Panc1 (cell line): Measurements from ENCODE around the gene SIGLEC5. TPM values are rescaled to one million over a fixed set of nuclear protein-coding genes. Genes with fewer than 3 reads are reported as not detected.

Source experiments
- ATAC-seq: fragments of 200-7000 bp; cut with Tn5 transposase; 2 replicates; pipeline ENCODE4 v1.9.1; 2020; ENCODE audit warnings: mild to moderate bottlenecking, moderate library complexity
- BruUV-seq: library from RNA; stranded (reverse); fragments of 400-500 nt; replicated peaks from 2 replicates; lab custom pipeline; 2021; lab: Mats Ljungman, UMichigan
- CTCF ChIA-PET: fragments of 300-600 bp; sonication (Branson Sonifier 250); formaldehyde crosslinking; loops from one replicate; lab custom pipeline; 2022; ENCODE audit warnings: antibody characterized with exemption; lab: Charles Lee
- POLR2A ChIA-PET: fragments of 300-600 bp; sonication (Branson Sonifier 250); formaldehyde crosslinking; loops from one replicate; lab custom pipeline; 2022; ENCODE audit warnings: antibody characterized with exemption; lab: Charles Lee
- DNase-seq: peaks from one replicate; pipeline ENCODE4 v3.0.0-alpha.2; 2010; ENCODE audit warnings: low read depth, low spot score
- H3K27ac ChIP-seq: 2 replicates; pipeline ENCODE4 v1.5.1; 2011; ENCODE audit warnings: mild to moderate bottlenecking, low read length, inconsistent platforms
- H3K27me3 ChIP-seq: fragments of 200-500 bp; sonication (Bioruptor generic); 2 replicates; pipeline ENCODE4 v1.6.0; 2014; ENCODE audit warnings: low read length, inconsistent platforms; ENCODE audit not compliant: control insufficient read depth, insufficient read depth
- H3K36me3 ChIP-seq: fragments of 200-500 bp; sonication (Bioruptor generic); 2 replicates; pipeline ENCODE4 v1.5.1; 2014; ENCODE audit warnings: inconsistent platforms, mild to moderate bottlenecking, low read length, moderate library complexity; ENCODE audit not compliant: control insufficient read depth, insufficient read depth
- H3K4me1 ChIP-seq: 2 replicates; pipeline ENCODE4 v1.5.1; 2011; ENCODE audit warnings: inconsistent platforms, mild to moderate bottlenecking, low read length, moderate library complexity; ENCODE audit not compliant: control insufficient read depth, insufficient read depth
- H3K4me3 ChIP-seq, 2 experiments: 2 replicates each; pipeline ENCODE4 v1.5.1; 2011 to 2012; ENCODE audit warnings: low read depth in 2 of 2, low read length in 2 of 2, mild to moderate bottlenecking in 2 of 2, inconsistent platforms in 1 of 2, moderate library complexity in 1 of 2
- H3K9me3 ChIP-seq: fragments of 200-500 bp; sonication (Bioruptor generic); 2 replicates; pipeline ENCODE4 v1.5.1; 2014; ENCODE audit warnings: low read depth, mild to moderate bottlenecking, inconsistent platforms, low read length, moderate library complexity; ENCODE audit not compliant: control insufficient read depth, insufficient read depth
- CTCF ChIP-seq: fragments of 450-650 bp; IDR thresholded peaks from 2 replicates; pipeline ENCODE4 v1.5.1; 2017; ENCODE audit warnings: mild to moderate bottlenecking
- POLR2AphosphoS5 ChIP-seq: IDR thresholded peaks from 2 replicates; pipeline ENCODE4 v1.6.1; 2012; ENCODE audit warnings: mild to moderate bottlenecking, low read depth, low read length, moderate library complexity
- REST ChIP-seq, 2 experiments: IDR thresholded peaks; 2 replicates each; pipeline ENCODE4 v1.6.1; 2011 to 2012; ENCODE audit warnings: low read depth in 2 of 2, control low read depth in 1 of 2, low read length in 1 of 2, mild to moderate bottlenecking in 1 of 2, moderate library complexity in 1 of 2; ENCODE audit not compliant: insufficient read depth in 1 of 2
- SIN3A ChIP-seq: IDR thresholded peaks from 2 replicates; pipeline ENCODE4 v1.6.1; 2012; ENCODE audit warnings: low read depth, mild to moderate bottlenecking, low read length, moderate library complexity, borderline replicate concordance; ENCODE audit not compliant: insufficient read depth
- TCF7L2 ChIP-seq: IDR thresholded peaks from 2 replicates; pipeline ENCODE4 v1.6.1; 2011; ENCODE audit warnings: mild to moderate bottlenecking, low read depth, low read length, inconsistent platforms
- in situ Hi-C: cut with HindIII; loops from 2 replicates; pipeline ENCODE4 v1.10.0; 2016; ENCODE audit warnings: low sequenced_read_pairs, low pct_unique_long_range_greater_than_20kb
- intact Hi-C: fragments of 100-400 bp; cut with micrococcal nuclease; formaldehyde crosslinking; loops from one replicate; pipeline ENCODE4 v1.10.0; 2022; ENCODE audit not compliant: unreplicated experiment
- total RNA-seq: library from RNA; stranded (reverse); gene quantifications from one replicate; pipeline ENCODE4 v1.2.1, GENCODE V29; 2021; ENCODE audit not compliant: unreplicated experiment

SIGLEC5 gene
- total RNA-seq, 1 experiment from 2014 or later = not detected

- ATAC-seq = no peak
- DNase-seq = no peak
- Histone ChIP-seq H3K4me1 (no peaks in the 10 kb centered on the region), H3K36me3 (no peaks in the 10 kb centered on the region), H3K4me3 (no peak overlapping the region), H3K27ac (no peak overlapping the region), H3K9me3 (no peaks in the 10 kb centered on the region), H3K27me3 (no peaks in the 10 kb centered on the region; the same call in 1 of the 2 replicates)
- intact Hi-C loops = no loop called here
- BruUV-seq = no TSS peak
- CTCF ChIA-PET = no interaction called here
- POLR2A ChIA-PET = no interaction called here
- in situ Hi-C loops = no loop called here
- no peak for TF ChIP-seq TCF7L2
- no peak for TF ChIP-seq REST (IDR thresholded peaks at IDR 0.05; ENCODE audit: insufficient read depth in 1 of 2, low read depth in 2 of 2, low read length in 1 of 2)
- no peak for TF ChIP-seq POLR2AphosphoS5
- TF ChIP-seq CTCF = no peak
- no peak for TF ChIP-seq SIN3A
Observed at GRCh38 chr19:51632126-51632525, 1.9 kb upstream of the SIGLEC5 start.

- Histone ChIP-seq H3K4me1 (no peaks in the 10 kb centered on the region), H3K9me3 (no peaks in the 10 kb centered on the region), H3K27ac (no peak overlapping the region), H3K27me3 (peaks cover 2% of the 10 kb centered on the region; the same call in 1 of the 2 replicates), H3K36me3 (no peaks in the 10 kb centered on the region), H3K4me3 (no peak overlapping the region)
- BruUV-seq = no TSS peak
- DNase-seq (no peak), ATAC-seq (no peak)
- ChIA-PET CTCF (no interaction called here), POLR2A (no interaction called here)
- intact Hi-C loops (no loop called here), in situ Hi-C loops (no loop called here)
- TF ChIP-seq TCF7L2 (no peak), POLR2AphosphoS5 (no peak), SIN3A (no peak), CTCF (no peak), REST (IDR thresholded peaks at IDR 0.05; ENCODE audit: insufficient read depth in 1 of 2, low read depth in 2 of 2, low read length in 1 of 2) (no peak)
Observed at GRCh38 chr19:51628153-51628939, 1.9 kb downstream of the SIGLEC5 start.
